Stimulated activated CD8-positive, alpha-beta memory T cell treated with anti-CD3 and anti-CD28 coated beads, Interleukin-4, amount 100 ng/mL, for 4 hours (primary cell): ENCODE data around the gene RNF182.
"Not testable (repeated sequence)": the region's sequence is repeated elsewhere in the genome, so short reads cannot be mapped to it uniquely, and the experiment has no call there.

Source experiments
- DNase-seq, 2 donors: peaks; one replicate each; pipeline ENCODE4 v3.0.0-alpha.2; 2020; ENCODE audit warnings: low read depth in 2 of 2, low spot score in 1 of 2

The RNF182 gene

GRCh38 chr6:13998356-13998755 lies 73.6 kb downstream of the RNF182 start:
- no peak for DNase-seq

GRCh38 chr6:14000901-14001300 lies 76.1 kb downstream of the RNF182 start:
- no peak for DNase-seq

GRCh38 chr6:14001329-14002012 lies 76.7 kb downstream of the RNF182 start:
- DNase-seq, result no peak

GRCh38 chr6:14002176-14002947 lies 77.6 kb downstream of the RNF182 start:
- no peak for DNase-seq

- DNase-seq, result no peak
These were observed 79.5 kb downstream of the RNF182 start for GRCh38 chr6:14004258-14004657.

GRCh38 chr6:14008809-14009208 lies 84.1 kb downstream of the RNF182 start:
- no peak for DNase-seq

- DNase-seq, result no peak
These were observed 84.7 kb downstream of the RNF182 start for GRCh38 chr6:14009431-14009830.

GRCh38 chr6:14010275-14010674 lies 85.5 kb downstream of the RNF182 start:
- DNase-seq, result no peak

- DNase-seq, result no peak
These were observed 87.7 kb downstream of the RNF182 start for GRCh38 chr6:14012313-14013030.

- no peak for DNase-seq
These were observed 91.2 kb downstream of the RNF182 start for GRCh38 chr6:14015964-14016363.

- DNase-seq, result no peak
These were observed 91.7 kb downstream of the RNF182 start for GRCh38 chr6:14016432-14016831.

GRCh38 chr6:14016935-14017625 lies 92.3 kb downstream of the RNF182 start:
- no peak for DNase-seq

GRCh38 chr6:14017626-14018475 lies 93.1 kb downstream of the RNF182 start:
- no peak for DNase-seq

- DNase-seq, result not testable (repeated sequence)
These were observed 93.8 kb downstream of the RNF182 start for GRCh38 chr6:14018559-14018958.

GRCh38 chr6:14020551-14020950 lies 95.8 kb downstream of the RNF182 start:
- no peak for DNase-seq

- no peak for DNase-seq
These were observed 96.7 kb downstream of the RNF182 start for GRCh38 chr6:14021449-14021848.

GRCh38 chr6:14022673-14023072 lies 97.9 kb downstream of the RNF182 start:
- DNase-seq, result no peak

GRCh38 chr6:14023855-14024254 lies 99.1 kb downstream of the RNF182 start:
- DNase-seq, result no peak

- no peak for DNase-seq
These were observed 100.4 kb downstream of the RNF182 start for GRCh38 chr6:14025160-14025559.

GRCh38 chr6:14026831-14027539 lies 102.2 kb downstream of the RNF182 start:
- no peak for DNase-seq
